ENCODE measurements around the gene SERPINA4. TPM values are rescaled to one million over a fixed set of nuclear protein-coding genes. Genes with fewer than 3 reads are reported as not detected.

Gene SERPINA4
- total RNA-seq, 1 experiment from 2014 or later: not detected

DNA sequence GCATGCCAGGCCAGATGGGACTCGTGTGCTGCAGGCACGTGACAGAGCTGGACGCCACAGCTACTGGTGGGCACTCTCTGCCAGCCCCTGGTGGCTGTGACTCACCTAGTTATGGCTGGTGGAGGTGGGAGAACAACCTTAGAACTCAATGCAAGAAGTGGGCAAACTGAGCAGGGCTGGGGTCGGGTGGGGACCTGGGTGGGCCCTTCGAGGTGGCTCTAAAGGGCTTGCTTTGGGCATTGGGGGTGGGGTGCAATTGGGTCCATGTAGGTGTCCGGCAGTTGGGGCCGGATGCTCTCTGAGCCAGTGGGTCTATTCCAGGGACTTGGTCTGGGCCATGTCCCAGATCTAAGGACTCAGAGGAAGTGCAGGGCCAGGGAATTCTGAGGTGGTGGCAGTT is 46.9 kb upstream of the SERPINA4 start:
- no peak overlapping the region for H3K27ac ChIP-seq (ENCODE audit: insufficient read length, low read depth, low read length)
- no peak overlapping the region for H2BK15ac ChIP-seq (ENCODE audit: low read depth, low read length)
- no peak overlapping the region for H4K5ac ChIP-seq (ENCODE audit: insufficient read length, low read depth, low read length)
- no peak overlapping the region for H4K91ac ChIP-seq (ENCODE audit: insufficient read length, low read depth, low read length)
- H3K56ac ChIP-seq (ENCODE audit: insufficient read length, low read depth, low read length): no peak overlapping the region
- H2BK12ac ChIP-seq (ENCODE audit: insufficient read length, low read depth, low read length): no peak overlapping the region
- TF ChIP-seq, protein P1, sequence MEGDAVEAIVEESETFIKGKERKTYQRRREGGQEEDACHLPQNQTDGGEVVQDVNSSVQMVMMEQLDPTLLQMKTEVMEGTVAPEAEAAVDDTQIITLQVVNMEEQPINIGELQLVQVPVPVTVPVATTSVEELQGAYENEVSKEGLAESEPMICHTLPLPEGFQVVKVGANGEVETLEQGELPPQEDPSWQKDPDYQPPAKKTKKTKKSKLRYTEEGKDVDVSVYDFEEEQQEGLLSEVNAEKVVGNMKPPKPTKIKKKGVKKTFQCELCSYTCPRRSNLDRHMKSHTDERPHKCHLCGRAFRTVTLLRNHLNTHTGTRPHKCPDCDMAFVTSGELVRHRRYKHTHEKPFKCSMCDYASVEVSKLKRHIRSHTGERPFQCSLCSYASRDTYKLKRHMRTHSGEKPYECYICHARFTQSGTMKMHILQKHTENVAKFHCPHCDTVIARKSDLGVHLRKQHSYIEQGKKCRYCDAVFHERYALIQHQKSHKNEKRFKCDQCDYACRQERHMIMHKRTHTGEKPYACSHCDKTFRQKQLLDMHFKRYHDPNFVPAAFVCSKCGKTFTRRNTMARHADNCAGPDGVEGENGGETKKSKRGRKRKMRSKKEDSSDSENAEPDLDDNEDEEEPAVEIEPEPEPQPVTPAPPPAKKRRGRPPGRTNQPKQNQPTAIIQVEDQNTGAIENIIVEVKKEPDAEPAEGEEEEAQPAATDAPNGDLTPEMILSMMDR (conservative IDR thresholded peaks at IDR 0.05): no peak
- no peak overlapping the region for H2BK5ac ChIP-seq (ENCODE audit: insufficient read length, low read length)
- Mint-ChIP-seq H3K36me3 (ENCODE audit: insufficient read depth in 1 of 3, low read depth in 3 of 3) (peaks cover 0 to 7% (median 2%) of the 10 kb centered on the region in 3 experiments; a peak in 4 of 7 replicates), H3K27ac (peak overlapping the region in 1 of 3 experiments; percentile 91; a peak in 2 of 7 replicates), H3K4me1 (peaks cover 14 to 23% of the 10 kb centered on the region in 2 experiments), H3K27me3 (ENCODE audit: low read depth) (peaks cover 16% of the 10 kb centered on the region), H3K4me3 (no peak overlapping the region; a peak in 1 of 5 replicates), H3K9me3 (peaks cover 6 to 7% of the 10 kb centered on the region in 2 experiments)
- H2AK5ac ChIP-seq (ENCODE audit: insufficient read length, low read length): no peak overlapping the region
- H3K14ac ChIP-seq (ENCODE audit: insufficient read depth, low read length): no peak overlapping the region
- no peak overlapping the region for H3K4ac ChIP-seq (ENCODE audit: low read depth, low read length)
- no peak overlapping the region for H3T11ph ChIP-seq (ENCODE audit: low read length)
- no peak overlapping the region for H3K18ac ChIP-seq (ENCODE audit: insufficient read length, low read depth, low read length)
- WGBS (ENCODE audit: extremely low coverage, insufficient read length, low lambda C conversion rate): no CpG with 5 or more reads among the region's 7 CpGs
- no peak overlapping the region for H3K4me2 ChIP-seq (ENCODE audit: insufficient read depth, insufficient read length, low read length)
- DNase-seq: no peak
- H3K23me2 ChIP-seq (ENCODE audit: insufficient read length, low read depth, low read length, poor library complexity, severe bottlenecking): no peaks in the 10 kb centered on the region
- no peak overlapping the region for H4K8ac ChIP-seq (replicated peaks; ENCODE audit: insufficient read length, low read depth, low read length)
- H2BK120ac ChIP-seq (ENCODE audit: low read depth, low read length, poor library complexity, severe bottlenecking): no peak overlapping the region
- H3K23ac ChIP-seq (ENCODE audit: insufficient read length, low read depth, low read length): no peak overlapping the region
- H3K27me3 ChIP-seq (ENCODE audit: insufficient read depth, low read length): no peaks in the 10 kb centered on the region
- no peak overlapping the region for H3K9ac ChIP-seq (ENCODE audit: extremely low read depth, insufficient read length, low read length)
- peaks cover 8% of the 10 kb centered on the region; the same call in 1 of the 2 replicates for H3K4me1 ChIP-seq (ENCODE audit: insufficient read depth, low read length)
- no peak overlapping the region for H2BK20ac ChIP-seq (ENCODE audit: low read depth, low read length, poor library complexity, severe bottlenecking)
- H3K79me1 ChIP-seq (ENCODE audit: insufficient read depth, low read depth, low read length, poor library complexity, severe bottlenecking): no peaks in the 10 kb centered on the region
- H3K9me3 ChIP-seq (ENCODE audit: control insufficient read depth, low read depth, low read length): no peaks in the 10 kb centered on the region
- H4K20me1 ChIP-seq (ENCODE audit: control insufficient read depth, insufficient read depth, insufficient read length): no peaks in the 10 kb centered on the region
- H3K79me2 ChIP-seq (ENCODE audit: insufficient read depth, low read length): no peaks in the 10 kb centered on the region
- no peak overlapping the region for H2AFZ ChIP-seq (ENCODE audit: low read length)

Measured in H9 (cell line).